Activated naive CD4-positive, alpha-beta T cell treated with anti-CD3 and anti-CD28 coated beads for 36 hours (primary cell): ENCODE measurements around the gene PLXNB1. TPM values are rescaled to one million over a fixed set of nuclear protein-coding genes. Genes with fewer than 3 reads are reported as not detected.
A peak's percentile ranks its signal among the peaks of the same experiment; 100 is the strongest.

Experiments
- CTCF ChIA-PET: fragments of 350-600 bp; sonication (Branson Sonifier 250); formaldehyde crosslinking; loops from one replicate; lab custom pipeline; 2021; ENCODE audit warnings: antibody characterized with exemption; lab: Charles Lee
- DNase-seq: peaks from one replicate; pipeline ENCODE4 v3.0.0-alpha.2; 2020
- H3K27ac Mint-ChIP-seq: one replicate; pipeline ENCODE4 v1.8.0; 2021; ENCODE audit warnings: mild to moderate bottlenecking, mixed read lengths
- H3K27me3 Mint-ChIP-seq: one replicate; pipeline ENCODE4 v1.8.0; 2021; ENCODE audit warnings: low read depth, mixed read lengths
- H3K36me3 Mint-ChIP-seq: one replicate; pipeline ENCODE4 v1.8.0; 2021; ENCODE audit warnings: low read depth, mixed read lengths
- H3K4me1 Mint-ChIP-seq: one replicate; pipeline ENCODE4 v1.8.0; 2021; ENCODE audit warnings: low read depth, mixed read lengths
- H3K4me3 Mint-ChIP-seq: one replicate; pipeline ENCODE4 v1.8.0; 2021; ENCODE audit warnings: mild to moderate bottlenecking, moderate library complexity, mixed read lengths
- H3K9me3 Mint-ChIP-seq: one replicate; pipeline ENCODE4 v1.8.0; 2021; ENCODE audit warnings: mixed read lengths
- intact Hi-C: fragments of 100-400 bp; cut with micrococcal nuclease; formaldehyde crosslinking; loops from one replicate; pipeline ENCODE4 v1.15.1; 2023
- total RNA-seq, 2 experiments: library from RNA; stranded (reverse); gene quantifications; one replicate each; pipeline ENCODE4 v1.2.3, GENCODE V29; 2021

PLXNB1 gene
- total RNA-seq, 2 experiments from 2014 or later, result 1.5 to 2.0 TPM

DNA sequence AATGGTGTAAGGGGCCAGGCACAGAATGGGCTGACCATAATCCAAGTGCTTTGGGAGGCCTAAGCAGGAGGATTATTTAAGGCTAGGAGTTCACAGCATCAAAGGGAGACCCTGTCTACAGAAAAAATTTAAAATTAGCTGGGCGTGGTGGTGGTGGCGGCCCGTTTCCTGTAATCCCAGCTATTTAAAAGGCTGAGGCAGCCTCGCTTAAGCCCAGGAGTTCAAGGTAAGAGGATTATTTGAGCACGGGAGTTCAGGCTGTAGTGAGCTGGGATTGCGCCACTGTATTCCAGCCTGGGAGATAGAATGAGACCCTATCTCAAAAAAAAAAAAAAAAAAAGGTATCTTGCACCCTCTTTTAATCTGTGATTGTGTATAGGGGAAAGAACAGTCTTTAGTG, 12.1 kb upstream of the PLXNB1 start:
- no peaks in the 10 kb centered on the region for H3K27me3 Mint-ChIP-seq
- peak overlapping the region; percentile 96 for H3K27ac Mint-ChIP-seq
- H3K4me1 Mint-ChIP-seq, result peaks cover 52% of the 10 kb centered on the region
- CTCF ChIA-PET, result interaction anchor here (0.6 to 2.1 kb wide), 3 partner anchors 41 to 66 kb away, joined by 3 to 7 read pairs (median 4); no protein-coding TSS in a partner anchor
- peaks cover 31% of the 10 kb centered on the region for H3K36me3 Mint-ChIP-seq
- no peaks in the 10 kb centered on the region for H3K9me3 Mint-ChIP-seq
- peak overlapping the region; percentile 93 for H3K4me3 Mint-ChIP-seq
- intact Hi-C loops, result loop anchor here (2.0 to 10.0 kb wide), 4 partner anchors 31 to 193 kb away; partner anchors contain the start of genes PFKFB4 and SLC26A6
- DNase-seq, result no peak

DNA sequence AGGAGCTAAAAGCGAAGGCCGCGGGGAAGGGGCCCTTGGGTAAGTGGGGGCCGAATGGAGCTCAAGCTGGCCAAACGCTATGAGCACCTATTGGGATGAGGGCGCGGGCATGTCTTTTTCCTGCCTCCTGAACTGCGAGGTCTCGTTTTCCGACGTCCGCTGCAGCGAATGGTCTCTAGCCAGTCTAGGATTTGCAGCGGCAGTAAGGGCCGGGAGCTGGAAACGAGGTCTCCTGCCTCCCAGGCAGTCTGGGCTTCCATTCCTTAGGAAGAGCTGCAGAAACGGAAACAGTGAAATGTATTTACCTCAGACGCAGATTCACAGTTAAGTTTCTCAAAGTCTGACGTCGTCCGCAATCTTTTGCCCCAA, 10.7 kb upstream of the PLXNB1 start:
- peak overlapping the region; percentile 96 for H3K27ac Mint-ChIP-seq

DNA sequence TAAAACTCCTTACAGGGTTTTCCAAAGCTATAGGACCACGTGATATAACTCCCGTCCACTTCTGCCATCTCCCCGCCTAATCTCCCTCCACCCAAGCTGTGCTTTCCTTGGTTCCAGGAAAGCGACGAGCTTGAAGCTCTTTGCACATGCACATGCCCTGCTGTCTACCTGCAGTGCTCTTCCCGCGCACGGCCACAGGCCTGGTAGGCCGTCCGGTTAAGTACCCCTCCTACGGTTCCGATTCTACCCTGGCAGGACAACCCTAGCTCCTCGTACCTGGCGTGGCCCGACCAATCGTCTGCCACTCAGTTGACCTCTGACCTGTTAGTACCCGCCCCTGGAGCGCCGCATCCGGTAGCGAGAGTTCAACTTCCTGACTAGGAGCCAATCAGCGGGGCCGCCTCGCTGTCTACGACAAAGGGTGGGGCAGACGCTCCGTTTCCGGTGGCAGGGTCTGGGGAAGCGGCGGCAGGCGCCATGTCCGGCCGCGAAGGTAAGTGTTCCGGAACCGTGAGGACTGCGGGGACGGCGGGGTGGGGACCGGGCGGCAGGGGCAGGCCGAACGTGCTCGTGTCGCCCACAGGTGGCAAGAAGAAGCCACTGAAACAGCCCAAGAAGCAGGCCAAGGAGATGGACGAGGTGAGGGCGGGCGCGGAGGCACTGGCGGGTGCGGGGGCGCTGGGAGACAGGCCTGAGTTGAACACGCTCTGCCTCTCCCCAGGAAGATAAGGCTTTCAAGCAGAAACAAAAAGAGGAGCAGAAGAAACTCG, 10.1 kb upstream of the PLXNB1 start, which contains the start of the genes CCDC51 and TMA7:
TSS of gene CCDC51 (minus strand) at position 300 of the 770 bp plus-strand sequence. CDS start 4,991 bp downstream, outside the sequence.
TSS of gene TMA7 (plus strand) at position 438 of the 770 bp plus-strand sequence. CDS start at position 478, 40 bp downstream.
- Mint-ChIP-seq H3K9me3 (no peaks in the 10 kb centered on the region), H3K36me3 (peaks cover 31% of the 10 kb centered on the region), H3K4me1 (peaks cover 44% of the 10 kb centered on the region), H3K4me3 (peak within 1 kb of the TSS; percentile 93), H3K27ac (peak within 1 kb of the TSS; percentile 96), H3K27me3 (no peaks in the 10 kb centered on the region)
- CTCF ChIA-PET, result interaction anchor here (0.6 to 2.3 kb wide), 12 partner anchors 9 to 251 kb away, joined by 3 to 15 read pairs (median 4); partner anchors contain the start of genes CDC25A, PLXNB1 and ZNF589
- peak; percentile 100 for DNase-seq
- intact Hi-C loops, result loop anchor here (1.0 to 10.0 kb wide), 7 partner anchors 33 to 252 kb away; partner anchors contain the start of genes CDC25A, PFKFB4, SLC26A6 and ZNF589

More for the DNA sequence above, 10.7 kb upstream of the PLXNB1 start:
- Mint-ChIP-seq H3K4me3 (peak overlapping the region; percentile 93), H3K4me1 (peaks cover 42% of the 10 kb centered on the region), H3K36me3 (peaks cover 31% of the 10 kb centered on the region), H3K27me3 (no peaks in the 10 kb centered on the region), H3K9me3 (no peaks in the 10 kb centered on the region)
- intact Hi-C loops, result loop anchor here (1.0 to 10.0 kb wide), 7 partner anchors 32 to 252 kb away; partner anchors contain the start of genes CDC25A, PFKFB4, SLC26A6 and ZNF589
- DNase-seq, result no peak
- CTCF ChIA-PET, result interaction anchor here (0.8 to 2.3 kb wide), 6 partner anchors 10 to 200 kb away, joined by 3 to 15 read pairs (median 5); partner anchors contain the start of genes PLXNB1 and ZNF589

DNA sequence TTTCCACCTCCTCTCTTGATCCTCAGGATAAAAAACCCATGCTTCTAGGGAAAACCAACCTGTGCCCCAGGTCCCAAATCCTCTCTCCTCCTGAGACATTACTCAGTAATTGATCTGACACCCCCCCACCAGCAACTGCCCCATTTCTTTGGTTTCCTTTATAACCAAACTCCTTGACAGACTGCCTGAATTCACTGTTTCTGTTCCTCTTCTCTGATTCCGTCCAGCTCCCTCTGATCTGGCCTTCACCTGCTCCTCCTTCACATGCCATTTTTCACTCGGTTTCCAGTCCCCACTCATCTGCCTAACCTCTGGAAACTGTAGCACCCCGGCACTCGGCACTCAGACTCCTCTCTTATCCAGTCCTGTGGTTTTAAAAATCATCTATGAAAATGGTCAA, 7.9 kb upstream of the PLXNB1 start:
- H3K4me3 Mint-ChIP-seq, result no peak overlapping the region
- intact Hi-C loops, result no loop called here

DNA sequence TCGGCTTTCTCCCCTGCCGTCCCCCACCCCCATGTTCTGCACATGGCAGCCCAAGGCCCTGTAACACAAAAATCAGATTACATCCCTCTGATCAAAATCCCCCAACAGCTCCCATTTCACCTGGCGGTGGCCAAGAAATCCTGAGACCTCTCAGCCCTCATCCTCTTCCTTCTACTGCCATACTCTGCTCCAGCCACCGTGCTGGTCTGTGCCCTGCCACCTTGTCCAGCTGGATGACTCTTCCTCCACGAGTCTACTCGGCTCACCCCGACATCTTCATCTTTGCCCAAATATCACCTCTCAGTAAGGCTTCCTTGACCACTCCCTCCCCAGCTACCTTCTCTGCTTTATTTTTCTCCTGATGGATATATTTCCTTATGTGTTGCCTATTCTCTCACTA, 7.0 kb upstream of the PLXNB1 start:
- Mint-ChIP-seq H3K4me3 (no peak overlapping the region), H3K4me1 (peaks cover 44% of the 10 kb centered on the region), H3K36me3 (peaks cover 25% of the 10 kb centered on the region), H3K27me3 (no peaks in the 10 kb centered on the region), H3K27ac (no peak overlapping the region), H3K9me3 (no peaks in the 10 kb centered on the region)
- no peak for DNase-seq
- CTCF ChIA-PET, result interaction anchor here (0.8 to 6.1 kb wide), 38 partner anchors 8 to 243 kb away, joined by 3 to 162 read pairs (median 9); partner anchors contain the start of genes ATRIP, PFKFB4, SHISA5 and SLC26A6
- intact Hi-C loops, result loop anchor here (1.0 kb wide), 3 partner anchors 36 to 205 kb away; no protein-coding TSS in a partner anchor

More for the DNA sequence above, 7.9 kb upstream of the PLXNB1 start:
- Mint-ChIP-seq H3K36me3 (peaks cover 31% of the 10 kb centered on the region), H3K4me1 (peaks cover 51% of the 10 kb centered on the region), H3K27me3 (no peaks in the 10 kb centered on the region), H3K9me3 (no peaks in the 10 kb centered on the region), H3K27ac (no peak overlapping the region)
- CTCF ChIA-PET, result interaction anchor here (2.8 to 6.1 kb wide), 3 partner anchors 17 to 118 kb away, joined by 38 to 162 read pairs (median 72); partner anchors contain the start of gene PFKFB4
- no peak for DNase-seq

DNA sequence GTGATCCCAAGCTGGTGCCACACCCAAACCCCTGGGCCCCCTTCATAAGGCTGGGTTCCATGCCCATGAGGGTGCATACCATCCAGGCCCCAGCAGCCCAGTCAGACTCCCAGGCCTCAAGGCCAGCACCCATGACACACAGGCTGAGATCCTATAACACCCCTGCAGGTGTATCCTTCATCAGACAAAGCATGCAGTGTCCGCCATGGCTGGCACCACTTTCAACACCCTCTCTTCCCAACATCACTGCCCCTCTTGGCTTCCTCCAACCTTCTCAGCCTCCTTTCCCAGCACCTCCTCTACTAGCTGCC, 6.5 kb upstream of the PLXNB1 start:
- H3K9me3 Mint-ChIP-seq, result no peaks in the 10 kb centered on the region
- H3K36me3 Mint-ChIP-seq, result peaks cover 25% of the 10 kb centered on the region
- no peak overlapping the region for H3K27ac Mint-ChIP-seq
- intact Hi-C loops, result loop anchor here (1.0 kb wide), 3 partner anchors 35 to 204 kb away; no protein-coding TSS in a partner anchor
- H3K4me3 Mint-ChIP-seq, result no peak overlapping the region
- CTCF ChIA-PET, result interaction anchor here (0.5 to 6.1 kb wide), 78 partner anchors 9 to 655 kb away, joined by 3 to 162 read pairs (median 5); partner anchors contain the start of genes ATRIP, CDC25A, PFKFB4 and SHISA5
- DNase-seq, result no peak
- H3K27me3 Mint-ChIP-seq, result no peaks in the 10 kb centered on the region
- peaks cover 40% of the 10 kb centered on the region for H3K4me1 Mint-ChIP-seq

DNA sequence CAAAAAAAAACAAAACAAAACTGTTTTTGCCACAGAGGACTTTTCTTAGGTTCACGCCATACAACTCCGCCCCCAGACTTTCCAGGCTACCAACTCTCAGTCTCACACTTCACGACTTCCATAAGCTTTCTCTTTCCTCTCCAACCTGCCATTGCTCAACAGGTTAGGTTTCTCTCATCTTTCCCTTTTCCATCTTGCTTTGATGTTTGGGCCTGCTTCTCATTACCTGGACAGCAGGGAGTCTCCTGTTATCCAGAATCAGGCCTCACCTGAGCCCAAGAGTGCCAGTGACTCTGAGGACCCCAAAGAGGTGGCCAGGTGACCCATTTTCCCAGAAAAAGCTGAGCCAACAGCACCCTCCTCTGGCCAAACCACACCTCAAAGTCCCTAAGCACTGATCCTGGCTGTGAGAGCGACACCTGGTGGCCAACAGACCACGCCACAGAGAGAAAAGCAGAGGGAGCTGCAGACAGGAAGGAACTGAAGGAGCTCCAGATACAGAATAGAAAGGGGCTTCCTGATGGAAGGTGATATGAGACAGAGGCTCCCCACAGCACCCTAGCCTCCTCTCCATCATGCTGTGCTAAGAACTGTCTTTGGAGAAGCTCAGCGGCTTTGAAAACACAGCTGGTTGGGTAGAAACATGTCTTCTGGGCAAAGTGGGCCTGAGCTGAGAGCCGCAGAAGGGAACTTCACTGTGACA, 6.0 kb upstream of the PLXNB1 start:
- CTCF ChIA-PET, result interaction anchor here (0.5 to 6.1 kb wide), 82 partner anchors 9 to 656 kb away, joined by 3 to 162 read pairs (median 5); partner anchors contain the start of genes ATRIP, CDC25A, PFKFB4 and SHISA5
- no peak overlapping the region for H3K27ac Mint-ChIP-seq
- H3K9me3 Mint-ChIP-seq, result no peaks in the 10 kb centered on the region
- no peaks in the 10 kb centered on the region for H3K27me3 Mint-ChIP-seq
- intact Hi-C loops, result loop anchor here (1.0 kb wide), 3 partner anchors 35 to 204 kb away; no protein-coding TSS in a partner anchor
- no peak overlapping the region for H3K4me3 Mint-ChIP-seq
- DNase-seq, result peak; percentile 92
- peaks cover 26% of the 10 kb centered on the region for H3K36me3 Mint-ChIP-seq
- peaks cover 38% of the 10 kb centered on the region for H3K4me1 Mint-ChIP-seq

DNA sequence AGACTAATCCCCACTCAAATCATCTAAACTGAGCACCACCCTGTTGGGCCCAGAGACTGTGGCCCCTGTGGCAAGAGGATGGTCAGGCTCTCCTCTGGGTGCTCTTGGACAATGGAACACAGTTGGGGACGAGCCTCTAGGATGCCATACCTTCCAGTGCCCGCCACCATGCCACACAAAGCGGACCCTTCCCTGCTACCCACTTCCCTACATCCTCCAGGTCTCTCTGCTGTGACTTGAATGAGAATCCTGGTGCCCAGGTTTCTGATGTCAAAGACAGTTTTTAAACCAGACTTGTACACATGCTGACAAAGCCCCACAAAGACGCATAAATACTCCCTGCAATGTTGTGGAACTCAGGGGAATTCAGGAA, 5.3 kb upstream of the PLXNB1 start:
- Mint-ChIP-seq H3K4me3 (no peak overlapping the region), H3K27ac (no peak overlapping the region), H3K36me3 (peaks cover 21% of the 10 kb centered on the region), H3K4me1 (peaks cover 39% of the 10 kb centered on the region), H3K27me3 (no peaks in the 10 kb centered on the region), H3K9me3 (no peaks in the 10 kb centered on the region)
- intact Hi-C loops, result no loop called here
- CTCF ChIA-PET, result interaction anchor here (0.5 to 6.1 kb wide), 41 partner anchors 8 to 484 kb away, joined by 3 to 162 read pairs (median 7); partner anchors contain the start of genes ATRIP, CDC25A, PFKFB4 and SLC26A6
- no peak for DNase-seq

DNA sequence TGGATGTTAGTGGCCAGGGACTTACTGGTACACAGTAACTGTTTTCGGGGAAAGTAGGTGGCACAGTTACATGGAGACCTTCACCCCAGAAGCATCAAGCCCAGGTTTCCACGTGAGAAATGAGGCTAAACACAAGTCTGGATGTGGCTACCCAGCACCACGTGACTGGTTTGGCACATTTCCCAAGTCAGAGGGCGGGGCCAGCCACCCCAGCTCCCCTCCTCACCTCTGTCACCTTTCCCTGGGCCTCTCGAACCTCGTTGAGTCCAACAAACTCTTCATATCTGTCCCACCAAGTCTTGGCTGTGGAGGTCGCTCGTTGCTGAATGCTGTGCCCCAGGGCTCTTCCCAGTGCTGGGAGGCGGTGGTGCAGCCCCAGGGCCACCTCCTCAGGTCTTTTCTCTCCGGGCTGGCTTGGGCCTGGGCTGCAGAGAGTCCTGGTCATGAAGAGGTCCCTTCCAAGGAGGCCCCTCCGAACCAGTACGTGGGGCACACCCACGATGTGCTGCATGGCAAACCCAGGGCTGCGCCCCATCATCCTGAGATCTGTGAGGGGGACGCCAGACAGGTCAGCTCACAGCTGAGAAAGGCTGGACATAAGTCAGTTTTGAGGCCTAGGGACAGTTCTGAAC, 4.8 kb upstream of the PLXNB1 start:
- no peaks in the 10 kb centered on the region for H3K27me3 Mint-ChIP-seq
- H3K36me3 Mint-ChIP-seq, result peaks cover 18% of the 10 kb centered on the region
- no peak overlapping the region for H3K4me3 Mint-ChIP-seq
- intact Hi-C loops, result no loop called here
- H3K9me3 Mint-ChIP-seq, result no peaks in the 10 kb centered on the region
- H3K4me1 Mint-ChIP-seq, result peaks cover 40% of the 10 kb centered on the region
- H3K27ac Mint-ChIP-seq, result no peak overlapping the region
- no peak for DNase-seq
- CTCF ChIA-PET, result interaction anchor here (0.6 to 6.1 kb wide), 10 partner anchors 16 to 485 kb away, joined by 3 to 72 read pairs (median 5); partner anchors contain the start of gene PFKFB4

DNA sequence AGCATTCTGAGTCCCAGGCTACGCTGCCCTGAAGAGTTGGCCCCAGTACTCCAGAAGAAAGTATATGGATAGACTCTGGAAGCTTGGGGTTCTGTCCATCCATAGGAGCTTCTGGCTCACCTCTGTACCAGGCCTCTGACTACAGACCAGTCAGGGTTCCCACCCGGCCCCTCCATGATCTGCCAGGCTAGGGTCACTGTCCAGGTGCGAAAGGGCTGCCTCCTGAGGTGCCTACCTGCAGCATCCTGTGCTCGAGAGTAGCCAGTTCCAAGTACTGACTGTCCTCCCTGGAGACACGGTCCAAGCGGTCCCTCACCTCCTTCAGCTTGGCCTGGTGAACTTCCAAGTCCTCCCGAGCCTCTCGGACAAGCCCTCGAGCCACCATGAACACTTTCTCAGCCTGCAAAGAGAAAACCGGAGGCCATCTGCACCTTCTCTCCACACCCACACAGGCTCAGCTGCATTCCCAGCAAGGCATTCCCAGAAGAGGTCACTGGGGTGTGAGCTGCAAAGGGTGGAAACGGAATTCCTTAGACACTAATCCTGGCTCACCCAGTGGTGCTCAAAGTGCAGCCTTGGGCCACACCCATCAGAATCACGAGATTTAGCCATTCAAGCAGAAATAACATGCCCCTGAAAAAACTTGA, 3.7 kb upstream of the PLXNB1 start:
- H3K9me3 Mint-ChIP-seq, result no peaks in the 10 kb centered on the region
- no peak overlapping the region for H3K4me3 Mint-ChIP-seq
- H3K36me3 Mint-ChIP-seq, result peaks cover 18% of the 10 kb centered on the region
- CTCF ChIA-PET, result interaction anchor here (0.5 to 6.1 kb wide), 9 partner anchors 11 to 311 kb away, joined by 3 to 72 read pairs (median 4); partner anchors contain the start of gene PFKFB4
- no peak overlapping the region for H3K27ac Mint-ChIP-seq
- H3K27me3 Mint-ChIP-seq, result no peaks in the 10 kb centered on the region
- no peak for DNase-seq
- intact Hi-C loops, result no loop called here
- H3K4me1 Mint-ChIP-seq, result peaks cover 33% of the 10 kb centered on the region
